Nephron progenitor cell (in vitro differentiated cells): ENCODE results near the gene ZSCAN25.
"Not testable (repeated sequence)": the region's sequence is repeated elsewhere in the genome, so short reads cannot be mapped to it uniquely, and the experiment has no call there.

Experiments used
- DNase-seq: peaks from one replicate; pipeline ENCODE4 v3.0.0; 2021
- H3K27ac Mint-ChIP-seq: 2 replicates; pipeline ENCODE4 v1.8.0; 2021; ENCODE audit warnings: mild to moderate bottlenecking, moderate library complexity, mixed read lengths
- H3K27me3 Mint-ChIP-seq: 2 replicates; pipeline ENCODE4 v1.8.0; 2021; ENCODE audit warnings: mild to moderate bottlenecking, low read depth, mixed read lengths; ENCODE audit not compliant: poor library complexity
- H3K36me3 Mint-ChIP-seq: 2 replicates; pipeline ENCODE4 v1.8.0; 2021; ENCODE audit warnings: low read depth, mixed read lengths
- H3K4me1 Mint-ChIP-seq: 2 replicates; pipeline ENCODE4 v1.8.0; 2021; ENCODE audit warnings: mixed read lengths
- H3K4me3 Mint-ChIP-seq: 2 replicates; pipeline ENCODE4 v1.8.0; 2021; ENCODE audit warnings: mild to moderate bottlenecking, moderate library complexity, mixed read lengths
- H3K9me3 Mint-ChIP-seq: 2 replicates; pipeline ENCODE4 v1.8.0; 2021; ENCODE audit warnings: mild to moderate bottlenecking, moderate library complexity, mixed read lengths
- CTCF ChIP-seq: fragments of 200-600 bp; sonication (generic); IDR thresholded peaks from 2 replicates; pipeline ENCODE4 v1.5.0; 2021; ENCODE audit warnings: antibody characterized with exemption

ZSCAN25 gene

GRCh38 chr7:99579281-99579955 lies 37.3 kb upstream of the ZSCAN25 start:
- Mint-ChIP-seq H3K4me3 (peak overlapping the region; percentile 93), H3K9me3 (no peaks in the 10 kb centered on the region), H3K27me3 (peaks cover 11% of the 10 kb centered on the region), H3K36me3 (no peaks in the 10 kb centered on the region), H3K27ac (peak overlapping the region; percentile 72), H3K4me1 (peaks cover 12% of the 10 kb centered on the region)
- no peak for DNase-seq
- no peak for TF ChIP-seq CTCF

- peaks cover 12% of the 10 kb centered on the region for H3K4me1 Mint-ChIP-seq
- peak overlapping the region; percentile 93 for H3K4me3 Mint-ChIP-seq
- peak; percentile 65 for TF ChIP-seq CTCF
- peak overlapping the region; percentile 95 for H3K27ac Mint-ChIP-seq
- no peaks in the 10 kb centered on the region for H3K9me3 Mint-ChIP-seq
- H3K36me3 Mint-ChIP-seq: no peaks in the 10 kb centered on the region
- peaks cover 11% of the 10 kb centered on the region for H3K27me3 Mint-ChIP-seq
- peak; percentile 89 for DNase-seq
These were observed 36.6 kb upstream of the ZSCAN25 start for GRCh38 chr7:99579956-99580777.

GRCh38 chr7:99580778-99581332 lies 35.9 kb upstream of the ZSCAN25 start:
- H3K36me3 Mint-ChIP-seq, H3K9me3 Mint-ChIP-seq, DNase-seq: not testable (repeated sequence)
- Mint-ChIP-seq H3K27ac (peak overlapping the region; percentile 95), H3K27me3 (peaks cover 11% of the 10 kb centered on the region), H3K4me3 (peak overlapping the region; percentile 93), H3K4me1 (peaks cover 12% of the 10 kb centered on the region)

GRCh38 chr7:99588868-99589267 lies 27.9 kb upstream of the ZSCAN25 start:
- no peaks in the 10 kb centered on the region for H3K4me1 Mint-ChIP-seq
- peaks cover 3% of the 10 kb centered on the region for H3K9me3 Mint-ChIP-seq
- no peak overlapping the region for H3K27ac Mint-ChIP-seq
- TF ChIP-seq CTCF: no peak
- DNase-seq: no peak
- H3K27me3 Mint-ChIP-seq: peaks cover 5% of the 10 kb centered on the region
- H3K36me3 Mint-ChIP-seq: no peaks in the 10 kb centered on the region
- H3K4me3 Mint-ChIP-seq: no peak overlapping the region

GRCh38 chr7:99594948-99595745 lies 21.6 kb upstream of the ZSCAN25 start:
- no peak for TF ChIP-seq CTCF
- no peak overlapping the region for H3K27ac Mint-ChIP-seq
- no peaks in the 10 kb centered on the region for H3K4me1 Mint-ChIP-seq
- H3K36me3 Mint-ChIP-seq: no peaks in the 10 kb centered on the region
- no peak for DNase-seq
- no peaks in the 10 kb centered on the region for H3K9me3 Mint-ChIP-seq
- H3K4me3 Mint-ChIP-seq: no peak overlapping the region
- no peaks in the 10 kb centered on the region for H3K27me3 Mint-ChIP-seq
